ENCODE results near the gene NDUFAF8. TPM values are rescaled to one million over a fixed set of nuclear protein-coding genes. Genes with fewer than 3 reads are reported as not detected.

The NDUFAF8 gene
- total RNA-seq, 1 experiment from 2014 or later: 102 TPM

GRCh38 chr17:81250286-81251093, 11.4 kb downstream of the NDUFAF8 start:
- intact Hi-C loops (cut with micrococcal nuclease): no loop called here
- H3K9me2 ChIP-seq (ENCODE audit: insufficient read depth): no peaks in the 10 kb centered on the region
- ATAC-seq (no peak), DNase-seq (ENCODE audit: low read depth, low spot score) (no peak)
- H3K4me3 ChIP-seq (replicated peaks in 1 of 2; ENCODE audit: low read depth in 1 of 2, low read length in 2 of 2): no peak overlapping the region
- peaks cover 23 to 32% of the 10 kb centered on the region in 2 experiments; a peak in 3 of 4 replicates for H3K36me3 ChIP-seq (ENCODE audit: control insufficient read depth in 1 of 2, insufficient read depth in 2 of 2, low read length in 2 of 2)
- no peaks in the 10 kb centered on the region for H3K27me3 ChIP-seq (ENCODE audit: insufficient read depth, low read length)
- BruUV-seq (replicated peaks): no TSS peak
- TF ChIP-seq POLR2AphosphoS5 (IDR thresholded peaks at IDR 0.05; ENCODE audit: low read depth, low read length) (no peak), SP1 (IDR thresholded peaks at IDR 0.05; ENCODE audit: low read depth) (no peak), EGR1 (IDR thresholded peaks at IDR 0.05; ENCODE audit: low read depth) (no peak), EZH2phosphoT487 (IDR thresholded peaks at IDR 0.05; ENCODE audit: borderline replicate concordance) (no peak), RAD21 (IDR thresholded peaks at IDR 0.05; ENCODE audit: low read depth) (no peak), CEBPB (IDR thresholded peaks at IDR 0.05; ENCODE audit: low read depth) (no peak), SIN3A (IDR thresholded peaks at IDR 0.05; ENCODE audit: low read depth) (no peak), ZFX (IDR thresholded peaks at IDR 0.05) (no peak), SRF (IDR thresholded peaks at IDR 0.05; ENCODE audit: low read depth) (no peak), MAX (IDR thresholded peaks at IDR 0.05) (no peak), YY1 (IDR thresholded peaks at IDR 0.05; ENCODE audit: extremely low read depth, insufficient replicate concordance, low read depth, low read length) (no peak), ZNF274 (IDR thresholded peaks at IDR 0.05; ENCODE audit: low read depth, low read length) (no peak), JUND (IDR thresholded peaks at IDR 0.05) (no peak), FOSL1 (IDR thresholded peaks at IDR 0.05; ENCODE audit: low read depth) (no peak), TCF7L2 (IDR thresholded peaks at IDR 0.05; ENCODE audit: borderline replicate concordance, extremely low read depth, insufficient read depth, insufficient read length) (no peak), ELF1 (IDR thresholded peaks at IDR 0.05; ENCODE audit: borderline replicate concordance, low read depth) (no peak)
- TF ChIP-seq, protein P1, sequence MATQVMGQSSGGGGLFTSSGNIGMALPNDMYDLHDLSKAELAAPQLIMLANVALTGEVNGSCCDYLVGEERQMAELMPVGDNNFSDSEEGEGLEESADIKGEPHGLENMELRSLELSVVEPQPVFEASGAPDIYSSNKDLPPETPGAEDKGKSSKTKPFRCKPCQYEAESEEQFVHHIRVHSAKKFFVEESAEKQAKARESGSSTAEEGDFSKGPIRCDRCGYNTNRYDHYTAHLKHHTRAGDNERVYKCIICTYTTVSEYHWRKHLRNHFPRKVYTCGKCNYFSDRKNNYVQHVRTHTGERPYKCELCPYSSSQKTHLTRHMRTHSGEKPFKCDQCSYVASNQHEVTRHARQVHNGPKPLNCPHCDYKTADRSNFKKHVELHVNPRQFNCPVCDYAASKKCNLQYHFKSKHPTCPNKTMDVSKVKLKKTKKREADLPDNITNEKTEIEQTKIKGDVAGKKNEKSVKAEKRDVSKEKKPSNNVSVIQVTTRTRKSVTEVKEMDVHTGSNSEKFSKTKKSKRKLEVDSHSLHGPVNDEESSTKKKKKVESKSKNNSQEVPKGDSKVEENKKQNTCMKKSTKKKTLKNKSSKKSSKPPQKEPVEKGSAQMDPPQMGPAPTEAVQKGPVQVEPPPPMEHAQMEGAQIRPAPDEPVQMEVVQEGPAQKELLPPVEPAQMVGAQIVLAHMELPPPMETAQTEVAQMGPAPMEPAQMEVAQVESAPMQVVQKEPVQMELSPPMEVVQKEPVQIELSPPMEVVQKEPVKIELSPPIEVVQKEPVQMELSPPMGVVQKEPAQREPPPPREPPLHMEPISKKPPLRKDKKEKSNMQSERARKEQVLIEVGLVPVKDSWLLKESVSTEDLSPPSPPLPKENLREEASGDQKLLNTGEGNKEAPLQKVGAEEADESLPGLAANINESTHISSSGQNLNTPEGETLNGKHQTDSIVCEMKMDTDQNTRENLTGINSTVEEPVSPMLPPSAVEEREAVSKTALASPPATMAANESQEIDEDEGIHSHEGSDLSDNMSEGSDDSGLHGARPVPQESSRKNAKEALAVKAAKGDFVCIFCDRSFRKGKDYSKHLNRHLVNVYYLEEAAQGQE (IDR thresholded peaks at IDR 0.05; ENCODE audit: low read depth): no peak
- TF ChIP-seq, protein P2, sequence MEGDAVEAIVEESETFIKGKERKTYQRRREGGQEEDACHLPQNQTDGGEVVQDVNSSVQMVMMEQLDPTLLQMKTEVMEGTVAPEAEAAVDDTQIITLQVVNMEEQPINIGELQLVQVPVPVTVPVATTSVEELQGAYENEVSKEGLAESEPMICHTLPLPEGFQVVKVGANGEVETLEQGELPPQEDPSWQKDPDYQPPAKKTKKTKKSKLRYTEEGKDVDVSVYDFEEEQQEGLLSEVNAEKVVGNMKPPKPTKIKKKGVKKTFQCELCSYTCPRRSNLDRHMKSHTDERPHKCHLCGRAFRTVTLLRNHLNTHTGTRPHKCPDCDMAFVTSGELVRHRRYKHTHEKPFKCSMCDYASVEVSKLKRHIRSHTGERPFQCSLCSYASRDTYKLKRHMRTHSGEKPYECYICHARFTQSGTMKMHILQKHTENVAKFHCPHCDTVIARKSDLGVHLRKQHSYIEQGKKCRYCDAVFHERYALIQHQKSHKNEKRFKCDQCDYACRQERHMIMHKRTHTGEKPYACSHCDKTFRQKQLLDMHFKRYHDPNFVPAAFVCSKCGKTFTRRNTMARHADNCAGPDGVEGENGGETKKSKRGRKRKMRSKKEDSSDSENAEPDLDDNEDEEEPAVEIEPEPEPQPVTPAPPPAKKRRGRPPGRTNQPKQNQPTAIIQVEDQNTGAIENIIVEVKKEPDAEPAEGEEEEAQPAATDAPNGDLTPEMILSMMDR (IDR thresholded peaks at IDR 0.05 in 2 of 3, conservative IDR thresholded peaks at IDR 0.05 in 1 of 3; ENCODE audit: borderline replicate concordance in 1 of 3, insufficient read depth in 1 of 3, low read depth in 2 of 3, low read length in 2 of 3): no peak
- no peak overlapping the region for H3K9ac ChIP-seq (ENCODE audit: low read length)
- peaks cover 9% of the 10 kb centered on the region; the same call in 1 of the 2 replicates for H3K79me2 ChIP-seq (ENCODE audit: insufficient read depth, low read length)
- ChIA-PET CTCF (no interaction called here), RAD21 (ENCODE audit: low non-redundant PET in 1 of 2, low total read pairs in 2 of 2, uncharacterized antibody in 2 of 2, unreplicated experiment in 2 of 2) (no interaction called here), POLR2A (no interaction called here)
- H3K4me2 ChIP-seq (ENCODE audit: low read length): no peak overlapping the region
- no peaks in the 10 kb centered on the region for H4K20me1 ChIP-seq (ENCODE audit: insufficient read depth)
- no peaks in the 10 kb centered on the region for H3K4me1 ChIP-seq (ENCODE audit: control insufficient read depth in 1 of 2, insufficient read depth in 2 of 2, low read length in 2 of 2)
- H3K9me3 ChIP-seq (ENCODE audit: control insufficient read depth in 1 of 2, insufficient read depth in 1 of 2, low read depth in 1 of 2, low read length in 2 of 2): peaks cover 0 to 12% of the 10 kb centered on the region in 2 experiments; a peak in 1 of 4 replicates
- no peak overlapping the region for H3K27ac ChIP-seq (ENCODE audit: low read depth, low read length)
- H2AFZ ChIP-seq (ENCODE audit: low read depth, low read length, poor library complexity, severe bottlenecking): no peak overlapping the region

All from HCT116 (cell line).